K562 (cell line): ENCODE results near the gene ANKS4B. TPM values are rescaled to one million over a fixed set of nuclear protein-coding genes. Genes with fewer than 3 reads are reported as not detected.

Experiments
- ATF1 ChIP-seq, 2 experiments: fragments of 450-650 bp in 1 of 2; IDR thresholded peaks; 2 replicates each; pipeline ENCODE4 v1.6.1; 2016; ENCODE audit warnings: missing compliant biosample characterization in 1 of 2, missing genetic modification characterization in 1 of 2
- C11orf30 ChIP-seq: fragments of 450-650 bp; IDR thresholded peaks from 2 replicates; pipeline ENCODE4 v1.6.1; 2016; ENCODE audit warnings: low read depth, mild to moderate bottlenecking
- CC2D1A ChIP-seq: fragments of 450-650 bp; IDR thresholded peaks from 2 replicates; pipeline ENCODE4 v1.6.1; 2017; ENCODE audit warnings: mild to moderate bottlenecking
- ELF1 ChIP-seq: fragments of 200-800 bp; sonication (Bioruptor generic); IDR thresholded peaks from 2 replicates; pipeline ENCODE4 v1.6.1; 2016; ENCODE audit warnings: missing genetic modification characterization, missing compliant biosample characterization
- JUNB ChIP-seq: fragments of 450-650 bp; formaldehyde crosslinking; conservative IDR thresholded peaks from 2 replicates; pipeline ENCODE4 v1.4.0; 2020; ENCODE audit warnings: mild to moderate bottlenecking
- KAT7 ChIP-seq: sonication (generic); formaldehyde crosslinking; IDR thresholded peaks from 2 replicates; pipeline ENCODE4 v1.8.0; 2022; ENCODE audit warnings: missing genetic modification reagents, mild to moderate bottlenecking, borderline replicate concordance
- MYNN ChIP-seq, 2 experiments: sonication (generic); formaldehyde crosslinking in 1 of 2; IDR thresholded peaks; 2 replicates each; pipeline versions ENCODE4 v1.5.0 to v1.6.1; 2016 to 2020; ENCODE audit warnings: antibody characterized with exemption in 1 of 2, missing genetic modification reagents in 1 of 2
- SMAD1 ChIP-seq: fragments of 150-350 bp; IDR thresholded peaks from 2 replicates; pipeline ENCODE4 v1.6.1; 2014; ENCODE audit warnings: low read length, low read depth; ENCODE audit not compliant: partially characterized antibody
- ZBTB7A ChIP-seq: IDR thresholded peaks from 2 replicates; pipeline ENCODE4 v1.6.1; 2011; ENCODE audit warnings: low read depth, mild to moderate bottlenecking, low read length, moderate library complexity, borderline replicate concordance; ENCODE audit not compliant: control insufficient read depth
- ZNF316 ChIP-seq: fragments of 450-650 bp; IDR thresholded peaks from 2 replicates; pipeline ENCODE4 v1.6.1; 2016
- ZNF57 ChIP-seq: fragments of 450-650 bp; formaldehyde crosslinking; IDR thresholded peaks from 2 replicates; pipeline ENCODE4 v1.4.0; 2020; ENCODE audit warnings: mild to moderate bottlenecking, moderate library complexity
- polyA plus RNA-seq, 8 experiments: library from polyadenylated mRNA; depleted of rRNA in 4 of 8; stranded (reverse) in 5 of 8; unstranded in 3 of 8; fragments of >200 nt; fragmentation: Nextera tagmentation in 2 of 8; fragmentation: Illumina TruSeq in 1 of 8; extraction: Ambion mirVana in 2 of 8; extraction: Trizol in 1 of 8; gene quantifications; 2 replicates each; pipeline versions ENCODE4 v1.2.1 to v1.2.3, GENCODE V29; 2011 to 2014; ENCODE audit warnings: inconsistent platforms in 1 of 8, missing spikeins in 1 of 8
- total RNA-seq, 7 experiments: library from RNA; depleted of rRNA in 6 of 7; stranded (reverse); fragments of >200 nt in 6 of 7; fragmentation: Illumina TruSeq in 2 of 7; extraction: Trizol in 2 of 7; gene quantifications; 2 replicates each; pipeline versions ENCODE4 v1.2.1 to v1.2.3, GENCODE V29; 2011 to 2021; ENCODE audit warnings: low replicate concordance in 1 of 7
- TF ChIP-seq, protein P1 (sequence below): IDR thresholded peaks from 3 replicates; pipeline ENCODE4 v1.6.1; 2011; ENCODE audit warnings: borderline replicate concordance, mild to moderate bottlenecking, moderate library complexity; ENCODE audit not compliant: insufficient read length; ENCODE audit errors: extremely low read depth
- TF ChIP-seq, protein P2 (sequence below): fragments of 450-650 bp; IDR thresholded peaks from 2 replicates; pipeline ENCODE4 v1.6.1; 2017; ENCODE audit warnings: antibody characterized with exemption, mild to moderate bottlenecking
- TF ChIP-seq, protein P3 (sequence below): fragments of 250-450 bp; sonication (Bioruptor Pico); IDR thresholded peaks from 2 replicates; pipeline ENCODE4 v1.4.0; 2020
- TF ChIP-seq, protein P4 (sequence below): sonication (generic); formaldehyde crosslinking; IDR thresholded peaks from 2 replicates; pipeline ENCODE4 v1.8.1; 2023; ENCODE audit warnings: mild to moderate bottlenecking, missing genetic modification reagents

The ANKS4B gene
- total and polyA plus RNA-seq, 9 of the 15 experiments (the other 6 are each of a cell fraction or from before 2014, with no cell fraction given), result not detected

DNA sequence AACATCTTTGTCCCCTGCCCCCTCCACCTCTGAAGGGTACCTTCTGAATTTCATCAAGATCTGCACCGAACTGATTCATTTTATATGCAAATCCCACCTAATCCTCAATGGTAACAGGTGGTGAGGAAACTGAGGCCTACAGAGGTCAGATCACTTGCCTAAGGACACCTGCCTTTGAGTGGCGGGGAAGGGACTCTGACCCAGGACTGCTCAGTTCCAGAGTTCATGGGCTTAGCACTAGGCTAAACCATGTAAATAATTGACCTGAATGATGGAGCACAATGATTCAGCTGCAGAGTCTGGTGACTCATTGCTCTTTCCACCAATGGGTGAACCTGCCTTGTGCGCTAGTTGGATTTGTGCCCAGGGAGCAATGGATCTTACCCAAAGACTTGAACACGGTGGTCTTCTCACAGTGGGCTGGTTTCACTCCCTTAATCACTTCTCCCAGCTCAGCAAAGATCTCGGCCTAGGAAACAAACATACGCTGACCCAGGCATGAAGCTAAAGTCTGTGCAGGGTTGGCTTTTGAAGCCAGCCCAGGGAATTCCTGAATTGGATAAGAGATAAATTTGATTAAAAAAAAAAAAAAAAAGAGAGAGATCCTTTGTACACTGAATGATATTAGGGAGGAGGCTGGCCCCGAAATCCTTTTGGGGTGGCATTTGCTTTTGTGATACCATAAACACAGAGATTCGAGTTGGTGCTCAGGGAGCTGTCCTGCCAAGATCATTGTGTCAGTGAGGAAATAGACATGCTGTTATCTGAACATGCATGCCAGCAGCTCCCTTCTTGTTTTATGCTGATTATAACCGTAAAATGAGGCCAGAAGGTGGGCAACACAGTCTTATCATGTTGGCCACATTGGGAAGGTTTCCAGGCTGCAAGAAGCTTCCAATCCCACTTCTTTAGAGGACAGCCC is 27.6 kb downstream of the ANKS4B start (continued):
- 0 out of 2 replicates have a peak, but pooled peaks have one; percentile 21 for TF ChIP-seq ZBTB7A
- 0 out of 2 replicates have a peak, but pooled peaks have one; percentile 30 for TF ChIP-seq ELF1 (tag)
- peak; percentile 90 for TF ChIP-seq MYNN (IDR thresholded peaks at IDR 0.05)
- no peak for TF ChIP-seq MYNN (CRISPR knock-in tag; IDR thresholded peaks at IDR 0.05)
- no peak; the same call in 1 of the 2 replicates for TF ChIP-seq JUNB (CRISPR knock-in tag)
- TF ChIP-seq C11orf30, result peak; percentile 91
- TF ChIP-seq ZNF316, result peak; percentile 87
- TF ChIP-seq CC2D1A, result peak; percentile 97; the same call in 1 of the 2 replicates
- TF ChIP-seq, protein P1, sequence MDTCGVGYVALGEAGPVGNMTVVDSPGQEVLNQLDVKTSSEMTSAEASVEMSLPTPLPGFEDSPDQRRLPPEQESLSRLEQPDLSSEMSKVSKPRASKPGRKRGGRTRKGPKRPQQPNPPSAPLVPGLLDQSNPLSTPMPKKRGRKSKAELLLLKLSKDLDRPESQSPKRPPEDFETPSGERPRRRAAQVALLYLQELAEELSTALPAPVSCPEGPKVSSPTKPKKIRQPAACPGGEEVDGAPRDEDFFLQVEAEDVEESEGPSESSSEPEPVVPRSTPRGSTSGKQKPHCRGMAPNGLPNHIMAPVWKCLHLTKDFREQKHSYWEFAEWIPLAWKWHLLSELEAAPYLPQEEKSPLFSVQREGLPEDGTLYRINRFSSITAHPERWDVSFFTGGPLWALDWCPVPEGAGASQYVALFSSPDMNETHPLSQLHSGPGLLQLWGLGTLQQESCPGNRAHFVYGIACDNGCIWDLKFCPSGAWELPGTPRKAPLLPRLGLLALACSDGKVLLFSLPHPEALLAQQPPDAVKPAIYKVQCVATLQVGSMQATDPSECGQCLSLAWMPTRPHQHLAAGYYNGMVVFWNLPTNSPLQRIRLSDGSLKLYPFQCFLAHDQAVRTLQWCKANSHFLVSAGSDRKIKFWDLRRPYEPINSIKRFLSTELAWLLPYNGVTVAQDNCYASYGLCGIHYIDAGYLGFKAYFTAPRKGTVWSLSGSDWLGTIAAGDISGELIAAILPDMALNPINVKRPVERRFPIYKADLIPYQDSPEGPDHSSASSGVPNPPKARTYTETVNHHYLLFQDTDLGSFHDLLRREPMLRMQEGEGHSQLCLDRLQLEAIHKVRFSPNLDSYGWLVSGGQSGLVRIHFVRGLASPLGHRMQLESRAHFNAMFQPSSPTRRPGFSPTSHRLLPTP, result no peak
- TF ChIP-seq, protein P2, sequence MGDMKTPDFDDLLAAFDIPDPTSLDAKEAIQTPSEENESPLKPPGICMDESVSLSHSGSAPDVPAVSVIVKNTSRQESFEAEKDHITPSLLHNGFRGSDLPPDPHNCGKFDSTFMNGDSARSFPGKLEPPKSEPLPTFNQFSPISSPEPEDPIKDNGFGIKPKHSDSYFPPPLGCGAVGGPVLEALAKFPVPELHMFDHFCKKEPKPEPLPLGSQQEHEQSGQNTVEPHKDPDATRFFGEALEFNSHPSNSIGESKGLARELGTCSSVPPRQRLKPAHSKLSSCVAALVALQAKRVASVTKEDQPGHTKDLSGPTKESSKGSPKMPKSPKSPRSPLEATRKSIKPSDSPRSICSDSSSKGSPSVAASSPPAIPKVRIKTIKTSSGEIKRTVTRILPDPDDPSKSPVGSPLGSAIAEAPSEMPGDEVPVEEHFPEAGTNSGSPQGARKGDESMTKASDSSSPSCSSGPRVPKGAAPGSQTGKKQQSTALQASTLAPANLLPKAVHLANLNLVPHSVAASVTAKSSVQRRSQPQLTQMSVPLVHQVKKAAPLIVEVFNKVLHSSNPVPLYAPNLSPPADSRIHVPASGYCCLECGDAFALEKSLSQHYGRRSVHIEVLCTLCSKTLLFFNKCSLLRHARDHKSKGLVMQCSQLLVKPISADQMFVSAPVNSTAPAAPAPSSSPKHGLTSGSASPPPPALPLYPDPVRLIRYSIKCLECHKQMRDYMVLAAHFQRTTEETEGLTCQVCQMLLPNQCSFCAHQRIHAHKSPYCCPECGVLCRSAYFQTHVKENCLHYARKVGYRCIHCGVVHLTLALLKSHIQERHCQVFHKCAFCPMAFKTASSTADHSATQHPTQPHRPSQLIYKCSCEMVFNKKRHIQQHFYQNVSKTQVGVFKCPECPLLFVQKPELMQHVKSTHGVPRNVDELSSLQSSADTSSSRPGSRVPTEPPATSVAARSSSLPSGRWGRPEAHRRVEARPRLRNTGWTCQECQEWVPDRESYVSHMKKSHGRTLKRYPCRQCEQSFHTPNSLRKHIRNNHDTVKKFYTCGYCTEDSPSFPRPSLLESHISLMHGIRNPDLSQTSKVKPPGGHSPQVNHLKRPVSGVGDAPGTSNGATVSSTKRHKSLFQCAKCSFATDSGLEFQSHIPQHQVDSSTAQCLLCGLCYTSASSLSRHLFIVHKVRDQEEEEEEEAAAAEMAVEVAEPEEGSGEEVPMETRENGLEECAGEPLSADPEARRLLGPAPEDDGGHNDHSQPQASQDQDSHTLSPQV, result peak; percentile 43
- TF ChIP-seq, protein P3, sequence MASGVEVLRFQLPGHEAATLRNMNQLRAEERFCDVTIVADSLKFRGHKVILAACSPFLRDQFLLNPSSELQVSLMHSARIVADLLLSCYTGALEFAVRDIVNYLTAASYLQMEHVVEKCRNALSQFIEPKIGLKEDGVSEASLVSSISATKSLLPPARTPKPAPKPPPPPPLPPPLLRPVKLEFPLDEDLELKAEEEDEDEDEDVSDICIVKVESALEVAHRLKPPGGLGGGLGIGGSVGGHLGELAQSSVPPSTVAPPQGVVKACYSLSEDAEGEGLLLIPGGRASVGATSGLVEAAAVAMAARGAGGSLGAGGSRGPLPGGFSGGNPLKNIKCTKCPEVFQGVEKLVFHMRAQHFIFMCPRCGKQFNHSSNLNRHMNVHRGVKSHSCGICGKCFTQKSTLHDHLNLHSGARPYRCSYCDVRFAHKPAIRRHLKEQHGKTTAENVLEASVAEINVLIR (CRISPR knock-in tag), result no peak
- TF ChIP-seq ZNF57 (CRISPR knock-in tag), result no peak
- peak; percentile 68 for TF ChIP-seq SMAD1
- TF ChIP-seq ATF1 (CRISPR knock-in tag; IDR thresholded peaks at IDR 0.05), result no peak
- TF ChIP-seq ATF1 (tag; IDR thresholded peaks at IDR 0.05), result peak; percentile 45; the same call in 1 of the 2 replicates
- 0 out of 2 replicates have a peak, but pooled peaks have one; percentile 42 for TF ChIP-seq KAT7 (CRISPR knock-in tag)
- TF ChIP-seq, protein P4, sequence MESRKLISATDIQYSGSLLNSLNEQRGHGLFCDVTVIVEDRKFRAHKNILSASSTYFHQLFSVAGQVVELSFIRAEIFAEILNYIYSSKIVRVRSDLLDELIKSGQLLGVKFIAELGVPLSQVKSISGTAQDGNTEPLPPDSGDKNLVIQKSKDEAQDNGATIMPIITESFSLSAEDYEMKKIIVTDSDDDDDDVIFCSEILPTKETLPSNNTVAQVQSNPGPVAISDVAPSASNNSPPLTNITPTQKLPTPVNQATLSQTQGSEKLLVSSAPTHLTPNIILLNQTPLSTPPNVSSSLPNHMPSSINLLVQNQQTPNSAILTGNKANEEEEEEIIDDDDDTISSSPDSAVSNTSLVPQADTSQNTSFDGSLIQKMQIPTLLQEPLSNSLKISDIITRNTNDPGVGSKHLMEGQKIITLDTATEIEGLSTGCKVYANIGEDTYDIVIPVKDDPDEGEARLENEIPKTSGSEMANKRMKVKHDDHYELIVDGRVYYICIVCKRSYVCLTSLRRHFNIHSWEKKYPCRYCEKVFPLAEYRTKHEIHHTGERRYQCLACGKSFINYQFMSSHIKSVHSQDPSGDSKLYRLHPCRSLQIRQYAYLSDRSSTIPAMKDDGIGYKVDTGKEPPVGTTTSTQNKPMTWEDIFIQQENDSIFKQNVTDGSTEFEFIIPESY (CRISPR knock-in tag), result no peak
